Endothelial cell of umbilical vein (primary cell): ENCODE measurements around the gene TRMT61B. TPM values are rescaled to one million over a fixed set of nuclear protein-coding genes. Genes with fewer than 3 reads are reported as not detected.

Experiments used
- BruUV-seq: library from RNA; stranded (reverse); fragments of 400-500 nt; replicated peaks from 2 replicates; lab custom pipeline; 2021; lab: Mats Ljungman, UMichigan
- CTCF ChIA-PET: fragments of 300-600, 350-600 bp; sonication (Branson Sonifier 250); formaldehyde crosslinking; loops from one replicate; lab custom pipeline; 2021; ENCODE audit warnings: antibody characterized with exemption, inconsistent platforms; lab: Charles Lee
- POLR2A ChIA-PET: fragments of 300-600, 350-600 bp; sonication (Branson Sonifier 250); formaldehyde crosslinking; loops from one replicate; lab custom pipeline; 2021; ENCODE audit warnings: antibody characterized with exemption, inconsistent platforms; lab: Charles Lee
- DNase-seq: peaks from one replicate; pipeline ENCODE4 v3.0.0-alpha.2; 2011; ENCODE audit warnings: low read depth, low spot score
- FAIRE-seq: peaks from 2 replicates; lab custom pipeline; 2011; peaks lifted over from hg19 to GRCh38; lab: Jason Lieb, UNC
- H2AFZ ChIP-seq: 2 replicates; pipeline ENCODE4 v1.6.0; 2012; ENCODE audit warnings: low read depth, low read length, control low read depth, inconsistent platforms
- H3K27ac ChIP-seq: 2 replicates; pipeline ENCODE4 v1.5.1; 2011; ENCODE audit warnings: low read depth, mild to moderate bottlenecking, control low read depth, low read length, moderate library complexity; ENCODE audit not compliant: insufficient read depth
- H3K27me3 ChIP-seq, 2 experiments: 2 replicates each; pipeline versions ENCODE4 v1.6.0 to v1.6.1; 2011; ENCODE audit warnings: low read length in 2 of 2, mixed read lengths in 1 of 2; ENCODE audit not compliant: control insufficient read depth in 2 of 2, insufficient read depth in 2 of 2
- H3K36me3 ChIP-seq, 2 experiments: 2 replicates in 1 of 2; 3 replicates in 1 of 2; pipeline ENCODE4 v1.5.1; 2011; ENCODE audit warnings: low read length in 2 of 2, mild to moderate bottlenecking in 1 of 2, moderate library complexity in 1 of 2; ENCODE audit not compliant: control insufficient read depth in 2 of 2, insufficient read depth in 2 of 2; ENCODE audit errors: extremely low read depth in 1 of 2
- H3K4me1 ChIP-seq: 3 replicates; pipeline ENCODE4 v1.5.1; 2011; ENCODE audit warnings: mild to moderate bottlenecking, low read length; ENCODE audit not compliant: control insufficient read depth, insufficient read depth; ENCODE audit errors: extremely low read depth
- H3K4me2 ChIP-seq: 2 replicates; pipeline ENCODE4 v1.6.1; 2011; ENCODE audit warnings: low read length, control low read depth, mixed read lengths; ENCODE audit not compliant: insufficient read depth
- H3K4me3 ChIP-seq, 3 experiments: fragments of 200-600 bp in 1 of 3; sonication (generic), shearing (Covaris generic) in 1 of 3; replicated peaks in 1 of 3; 2 replicates each; pipeline ENCODE4 v1.5.1; 2011 to 2016; ENCODE audit warnings: control low read depth in 3 of 3, low read length in 3 of 3, mild to moderate bottlenecking in 2 of 3, inconsistent platforms in 1 of 3, low read depth in 1 of 3, moderate library complexity in 1 of 3; ENCODE audit not compliant: insufficient read depth in 1 of 3
- H3K79me2 ChIP-seq: 2 replicates; pipeline ENCODE4 v1.6.0; 2012; ENCODE audit warnings: low read length, inconsistent platforms; ENCODE audit not compliant: control insufficient read depth, insufficient read depth
- H3K9ac ChIP-seq: replicated peaks from 2 replicates; pipeline ENCODE3; 2011; ENCODE audit warnings: low read length, control low read depth; ENCODE audit not compliant: insufficient read depth; ENCODE audit errors: extremely low read depth
- H3K9me1 ChIP-seq: replicated peaks from 3 replicates; pipeline ENCODE4 v1.6.0; 2011; ENCODE audit warnings: mild to moderate bottlenecking, low read length; ENCODE audit not compliant: control insufficient read depth, insufficient read depth; ENCODE audit errors: extremely low read depth
- H3K9me3 ChIP-seq: replicated peaks from 2 replicates; pipeline ENCODE4 v1.5.1; 2012; ENCODE audit warnings: low read length, inconsistent platforms; ENCODE audit not compliant: control insufficient read depth, insufficient read depth
- H4K20me1 ChIP-seq: replicated peaks from 2 replicates; pipeline ENCODE3; 2011; ENCODE audit warnings: mild to moderate bottlenecking, low read length; ENCODE audit not compliant: control insufficient read depth, insufficient read depth; ENCODE audit errors: extremely low read depth
- CTCF ChIP-seq, 2 donors: IDR thresholded peaks; 1 replicate in 1 of 2; 2 replicates in 1 of 2; pipeline ENCODE4 v1.5.1; 2011; ENCODE audit warnings: low read length in 2 of 2, mild to moderate bottlenecking in 2 of 2, moderate library complexity in 2 of 2, control low read depth in 1 of 2, inconsistent platforms in 1 of 2, low read depth in 1 of 2; ENCODE audit not compliant: insufficient read depth in 1 of 2; ENCODE audit errors: extremely low read depth in 1 of 2
- EZH2 ChIP-seq: IDR thresholded peaks from 2 replicates; pipeline ENCODE4 v1.6.1; 2012; ENCODE audit warnings: borderline replicate concordance, low read depth, mild to moderate bottlenecking, moderate library complexity, low read length, inconsistent platforms; ENCODE audit not compliant: severe bottlenecking
- FOS ChIP-seq: IDR thresholded peaks from 2 replicates; pipeline ENCODE4 v1.6.1; 2011; ENCODE audit warnings: mild to moderate bottlenecking, low read length, moderate library complexity, borderline replicate concordance; ENCODE audit not compliant: insufficient read depth
- GATA2 ChIP-seq: IDR thresholded peaks from 2 replicates; pipeline ENCODE4 v1.7.0; 2011; ENCODE audit warnings: low read depth, mild to moderate bottlenecking, moderate library complexity, mixed read lengths, low read length; ENCODE audit not compliant: insufficient read length, insufficient read depth
- JUN ChIP-seq: IDR thresholded peaks from 2 replicates; pipeline ENCODE4 v1.6.1; 2011; ENCODE audit warnings: borderline replicate concordance, low read depth; ENCODE audit not compliant: insufficient read length, insufficient read depth
- MYC ChIP-seq: IDR thresholded peaks from one replicate; pipeline ENCODE4 v1.6.1; 2011; ENCODE audit warnings: mild to moderate bottlenecking, low read depth, low read length
- POLR2A ChIP-seq: IDR thresholded peaks from 2 replicates; pipeline ENCODE4 v1.6.1; 2012; ENCODE audit warnings: low read depth, mild to moderate bottlenecking, control low read depth, low read length
- POLR2AphosphoS5 ChIP-seq: IDR thresholded peaks from 2 replicates; pipeline ENCODE4 v1.6.1; 2012; ENCODE audit warnings: low read depth, mild to moderate bottlenecking, control low read depth, low read length, moderate library complexity; ENCODE audit not compliant: insufficient read depth
- dilution Hi-C: fragments of 300-500 bp; cut with MboI; formaldehyde crosslinking; loops from one replicate; pipeline ENCODE4 v1.15.0; 2019; ENCODE audit warnings: low sequenced_read_pairs; ENCODE audit not compliant: extremely low pct_ligation_motif_present
- intact Hi-C: fragments of 100-400 bp; cut with micrococcal nuclease; formaldehyde crosslinking; loops from one replicate; pipeline ENCODE4 v1.10.0; 2022
- polyA plus RNA-seq, 4 experiments: library from polyadenylated mRNA; depleted of rRNA in 3 of 4; stranded (reverse) in 3 of 4; unstranded in 1 of 4; fragments of >200 nt; gene quantifications; 2 replicates each; pipeline versions ENCODE4 v1.2.1 to v1.2.3, GENCODE V29; 2011 to 2012; ENCODE audit warnings: missing spikeins in 1 of 4
- total RNA-seq: library from RNA; stranded (reverse); gene quantifications from 2 replicates; pipeline ENCODE4 v1.2.3, GENCODE V29; 2021
- TF ChIP-seq, protein P1 (sequence below): IDR thresholded peaks from 2 replicates; pipeline ENCODE4 v1.6.1; 2011; ENCODE audit not compliant: insufficient read depth, insufficient read length

Gene TRMT61B
- total and polyA plus RNA-seq, 2 donors (not counting 3 experiments of a cell fraction or from before 2014, with no cell fraction given), result 4.6 to 13.6 TPM

DNA sequence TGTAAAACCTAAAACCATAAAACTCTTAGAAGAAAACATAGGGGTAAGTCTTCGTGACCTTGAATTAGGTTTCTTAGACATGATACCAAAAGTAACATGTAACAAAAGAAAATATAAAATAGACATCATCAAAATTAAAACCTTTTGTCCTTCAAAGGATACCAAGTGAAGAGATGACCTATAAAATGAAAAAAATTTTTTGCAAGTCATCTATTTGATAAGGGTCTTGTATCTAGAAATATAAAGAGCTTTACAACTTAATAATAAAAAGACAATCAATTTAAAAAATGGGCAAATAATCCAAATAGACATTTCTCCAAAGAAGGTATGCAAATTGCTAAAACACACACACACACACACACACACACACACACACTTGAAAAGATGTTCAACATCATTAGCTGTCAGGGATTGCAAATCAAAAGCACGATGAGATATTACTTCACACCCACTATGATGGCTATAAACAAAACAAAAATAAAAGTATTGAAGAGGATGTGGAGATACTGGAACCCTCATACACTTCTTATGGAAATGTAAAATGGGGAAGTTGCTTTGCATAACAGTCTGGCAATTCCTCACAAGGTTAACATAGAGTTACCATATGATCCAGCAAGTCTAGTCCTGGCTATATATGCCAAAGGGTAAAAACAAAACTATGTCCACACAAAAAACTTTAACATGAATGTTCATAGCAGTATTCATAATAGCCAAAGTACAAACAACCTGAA lies 36.2 kb downstream of the TRMT61B start:
- Histone ChIP-seq H2AFZ (no peak overlapping the region), H3K4me3 (no peak overlapping the region), H3K9ac (no peak overlapping the region), H3K9me3 (no peaks in the 10 kb centered on the region), H3K9me1 (no peaks in the 10 kb centered on the region), H3K36me3 (no peaks in the 10 kb centered on the region), H3K79me2 (no peaks in the 10 kb centered on the region), H3K4me1 (no peaks in the 10 kb centered on the region), H4K20me1 (no peaks in the 10 kb centered on the region), H3K4me2 (no peak overlapping the region), H3K27me3 (no peaks in the 10 kb centered on the region), H3K27ac (no peak overlapping the region)
- dilution Hi-C loops, result no loop called here
- POLR2A ChIA-PET, result no interaction called here
- no peak for FAIRE-seq
- CTCF ChIA-PET, result interaction anchor here (1.2 kb wide), 1 partner anchor 12 kb away, joined by 3 read pairs; no protein-coding TSS in a partner anchor
- TF ChIP-seq MYC (no peak), POLR2AphosphoS5 (no peak), FOS (no peak), CTCF (IDR thresholded peaks at IDR 0.05; ENCODE audit: extremely low read depth in 1 of 2, insufficient read depth in 1 of 2, low read depth in 1 of 2, low read length in 2 of 2) (no peak), JUN (no peak), POLR2A (no peak), GATA2 (no peak), EZH2 (no peak)
- TF ChIP-seq, protein P1, sequence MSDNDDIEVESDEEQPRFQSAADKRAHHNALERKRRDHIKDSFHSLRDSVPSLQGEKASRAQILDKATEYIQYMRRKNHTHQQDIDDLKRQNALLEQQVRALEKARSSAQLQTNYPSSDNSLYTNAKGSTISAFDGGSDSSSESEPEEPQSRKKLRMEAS, result no peak
- BruUV-seq, result no TSS peak
- intact Hi-C loops, result no loop called here
- DNase-seq, result no peak
